Neuron (in vitro differentiated cells): Measurements from ENCODE around the gene TMEM271.

Source experiments
- H2AFZ ChIP-seq: one replicate; pipeline ENCODE4 v1.6.1; 2013; ENCODE audit warnings: low read depth, mild to moderate bottlenecking, inconsistent platforms, low read length, moderate library complexity
- H3K27me3 ChIP-seq: one replicate; pipeline ENCODE4 v1.6.1; 2013; ENCODE audit warnings: low read length; ENCODE audit not compliant: insufficient read depth
- H3K36me3 ChIP-seq: one replicate; pipeline ENCODE4 v1.6.1; 2013; ENCODE audit warnings: low read length; ENCODE audit not compliant: insufficient read depth
- H3K4me1 ChIP-seq: one replicate; pipeline ENCODE4 v1.6.1; 2013; ENCODE audit warnings: low read length; ENCODE audit not compliant: insufficient read depth
- H3K4me3 ChIP-seq: 2 replicates; pipeline ENCODE4 v1.5.1; 2013; ENCODE audit warnings: mild to moderate bottlenecking, low read length, moderate library complexity
- H3K9me3 ChIP-seq: one replicate; pipeline ENCODE4 v1.6.1; 2013; ENCODE audit warnings: low read length

Gene TMEM271

DNA sequence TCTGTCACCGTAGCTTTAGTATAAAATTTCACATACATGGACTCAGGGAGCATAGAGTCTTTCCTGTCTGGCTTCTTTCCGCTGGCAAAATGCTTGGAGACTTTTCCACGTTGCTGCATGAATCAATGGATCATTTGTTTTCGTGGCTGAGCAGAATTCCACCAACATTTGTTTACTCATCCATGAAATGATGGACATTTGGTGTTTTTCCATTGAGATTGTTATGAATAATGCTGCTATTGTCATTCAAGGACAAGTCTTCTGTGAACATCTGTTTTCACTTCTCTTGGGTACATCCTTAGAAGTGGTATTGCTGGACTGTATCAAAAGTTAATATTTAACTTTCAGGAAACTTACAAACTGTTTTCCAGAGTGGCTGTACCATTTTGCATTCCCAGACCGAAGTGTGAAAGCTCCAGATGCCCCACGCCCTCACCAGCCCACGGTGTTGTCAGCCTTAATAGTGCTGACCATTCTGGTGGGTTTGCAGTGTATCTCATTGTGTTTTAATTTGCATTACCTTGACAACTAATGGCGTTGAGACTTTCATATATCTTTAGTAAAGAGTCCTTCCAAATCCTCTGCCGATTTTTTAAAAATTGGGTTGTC lies 5.8 kb upstream of the TMEM271 start:
- Histone ChIP-seq H3K9me3 (no peaks in the 10 kb centered on the region), H3K36me3 (no peaks in the 10 kb centered on the region), H3K4me1 (peaks cover 19% of the 10 kb centered on the region), H3K4me3 (no peak overlapping the region), H3K27me3 (peaks cover 17% of the 10 kb centered on the region), H2AFZ (no peak overlapping the region)

DNA sequence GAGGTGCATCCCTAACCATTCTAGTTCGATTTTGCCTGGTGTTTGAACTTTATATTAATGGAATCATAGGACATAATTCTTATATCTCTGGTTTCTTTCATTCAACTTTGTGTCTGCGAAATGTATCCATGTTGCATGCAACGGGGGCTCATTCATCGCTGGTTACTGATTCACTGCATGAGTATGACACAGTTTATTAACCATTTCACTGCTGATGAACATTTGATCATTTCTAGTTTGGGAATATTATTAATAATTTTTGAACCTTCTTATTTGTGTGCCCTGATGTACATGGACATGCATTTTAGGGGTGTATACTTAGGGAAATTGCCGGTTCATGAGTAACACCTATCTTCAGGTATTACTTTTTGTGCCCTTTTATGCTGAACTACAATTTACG lies 5.1 kb upstream of the TMEM271 start:
- Histone ChIP-seq H3K36me3 (no peaks in the 10 kb centered on the region), H3K9me3 (no peaks in the 10 kb centered on the region), H3K4me1 (peaks cover 19% of the 10 kb centered on the region), H3K4me3 (no peak overlapping the region), H3K27me3 (peaks cover 17% of the 10 kb centered on the region), H2AFZ (no peak overlapping the region)

DNA sequence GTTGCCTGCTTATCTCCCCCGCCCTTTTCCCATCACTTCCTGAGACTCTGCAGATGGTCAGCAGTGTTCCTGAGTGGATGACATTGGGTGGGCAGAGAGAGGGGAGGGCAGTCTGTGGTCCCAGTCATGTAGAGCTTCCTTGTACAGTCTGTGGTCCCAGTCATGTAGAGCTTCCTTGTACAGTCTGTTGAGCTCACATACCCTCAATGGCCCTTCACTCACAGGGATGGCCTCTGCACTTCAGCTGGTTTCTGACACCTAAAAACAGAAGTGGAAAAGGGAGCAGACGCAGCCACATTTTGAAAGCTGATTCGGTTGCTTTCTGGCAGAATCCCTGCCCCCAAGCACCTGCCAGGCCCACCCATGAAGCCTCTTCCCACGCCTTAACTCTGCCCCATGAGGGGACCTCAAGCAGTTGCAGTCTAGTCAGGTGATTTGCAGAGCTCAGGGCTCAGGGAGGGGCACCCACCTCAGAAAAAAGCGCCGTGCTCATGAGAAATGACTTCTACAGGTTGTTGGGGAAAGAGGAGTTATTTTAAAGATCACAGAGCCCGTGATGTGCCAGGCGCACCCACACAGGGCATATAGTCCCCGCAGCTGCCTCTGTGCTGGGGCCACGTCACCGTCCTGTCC lies 3.6 kb upstream of the TMEM271 start:
- H3K27me3 ChIP-seq: peaks cover 19% of the 10 kb centered on the region
- no peaks in the 10 kb centered on the region for H3K36me3 ChIP-seq
- no peaks in the 10 kb centered on the region for H3K9me3 ChIP-seq
- no peak overlapping the region for H3K4me3 ChIP-seq
- peaks cover 19% of the 10 kb centered on the region for H3K4me1 ChIP-seq
- no peak overlapping the region for H2AFZ ChIP-seq

DNA sequence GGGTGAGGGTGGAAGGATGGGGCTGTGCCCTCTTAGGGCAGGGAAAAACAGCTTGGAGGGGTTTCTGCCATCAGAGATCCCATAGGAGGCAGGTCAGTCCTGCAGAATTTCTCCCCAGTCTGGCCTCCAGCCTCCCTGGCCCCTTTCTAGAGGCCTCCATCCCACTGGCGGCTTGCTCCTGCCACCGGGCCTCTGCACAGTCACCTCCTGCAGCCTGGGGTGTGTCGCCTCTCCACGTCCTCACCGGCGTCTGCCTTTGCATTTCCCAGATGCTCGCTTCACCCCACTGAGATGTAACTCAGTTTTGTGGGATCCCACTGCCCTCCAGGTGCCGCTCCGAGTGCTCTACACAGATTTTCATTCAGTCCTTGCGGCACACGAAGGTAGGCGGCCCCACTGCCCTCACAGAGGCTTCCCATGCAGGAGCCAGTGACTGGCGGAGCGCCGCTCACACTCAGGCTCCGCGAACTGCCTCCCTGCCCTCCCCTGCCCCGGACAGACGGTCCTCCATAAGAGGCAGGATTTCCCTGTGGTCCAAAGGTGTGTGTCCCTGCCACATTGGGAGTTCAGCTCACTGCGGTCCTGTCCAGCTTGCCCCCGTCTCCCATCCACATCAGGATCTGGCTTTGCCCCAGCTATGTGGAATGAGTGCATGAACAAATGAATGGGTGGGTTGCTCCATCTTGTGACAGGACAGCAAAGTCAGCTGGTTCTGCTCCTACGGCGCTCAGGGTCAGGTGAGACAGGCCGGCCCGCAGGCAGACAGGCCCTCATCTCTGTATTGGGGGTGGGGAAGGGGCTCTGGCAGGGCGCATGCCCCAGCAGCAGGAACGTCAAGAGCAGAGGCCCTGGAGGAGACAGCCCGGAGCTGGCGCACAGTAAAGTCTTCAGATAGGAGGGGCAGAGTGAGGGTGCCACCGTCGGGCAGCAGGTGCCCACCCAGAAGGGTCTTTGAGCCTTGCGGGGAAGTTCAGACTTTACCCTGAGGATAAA lies 2.7 kb upstream of the TMEM271 start:
- Histone ChIP-seq H2AFZ (no peak overlapping the region), H3K9me3 (no peaks in the 10 kb centered on the region), H3K27me3 (peaks cover 24% of the 10 kb centered on the region), H3K4me3 (peak overlapping the region; percentile 46), H3K4me1 (peaks cover 19% of the 10 kb centered on the region), H3K36me3 (no peaks in the 10 kb centered on the region)

DNA sequence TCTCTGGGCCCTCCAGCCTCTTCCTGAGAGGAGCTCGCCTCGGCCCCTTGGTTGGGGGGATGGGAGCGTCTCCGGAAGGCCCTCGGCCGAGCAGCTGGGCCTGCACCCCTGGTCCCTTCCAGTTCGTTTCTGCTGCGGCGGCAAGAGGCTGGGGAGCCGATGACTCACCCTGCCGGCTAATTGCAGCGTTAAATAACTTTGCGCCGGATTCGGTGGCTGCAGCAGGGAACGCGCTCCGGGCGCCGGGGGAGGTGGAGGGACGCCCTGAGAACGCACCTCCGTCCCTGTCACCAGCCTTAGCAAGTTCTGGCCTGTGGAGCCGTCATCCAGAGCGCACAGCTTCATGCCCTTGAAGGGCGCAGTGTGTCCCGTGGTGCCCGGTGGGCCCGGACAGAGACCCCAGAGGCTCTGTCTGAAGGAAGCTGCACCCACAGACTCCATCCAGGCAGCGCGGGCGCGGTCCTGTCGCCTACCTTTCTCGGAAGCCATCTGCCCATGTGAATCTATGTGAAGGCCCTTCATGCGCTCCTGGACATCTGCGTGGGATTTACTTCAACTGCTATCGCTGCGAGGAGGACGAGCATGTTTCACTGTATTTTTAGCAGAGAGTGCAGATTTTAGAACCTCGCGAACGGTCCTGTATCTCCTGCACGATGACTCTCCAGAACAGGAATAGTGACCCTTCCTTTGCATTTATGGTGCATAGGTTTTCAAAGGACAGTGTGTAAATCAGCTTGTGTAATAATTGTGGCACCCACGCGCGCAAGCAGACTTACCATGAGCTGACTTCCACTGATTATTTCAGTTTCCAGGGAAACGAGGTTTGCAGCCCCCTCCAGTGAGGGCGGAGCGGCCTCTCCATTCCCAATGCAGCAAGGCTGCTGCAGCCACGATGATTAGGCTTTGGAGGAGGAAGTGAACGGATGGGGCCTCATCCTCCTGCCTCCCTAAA lies 1.7 kb upstream of the TMEM271 start:
- Histone ChIP-seq H3K27me3 (peaks cover 34% of the 10 kb centered on the region), H3K36me3 (no peaks in the 10 kb centered on the region), H3K9me3 (no peaks in the 10 kb centered on the region), H2AFZ (peak overlapping the region; percentile 61), H3K4me1 (peaks cover 19% of the 10 kb centered on the region), H3K4me3 (peak overlapping the region; percentile 46)

DNA sequence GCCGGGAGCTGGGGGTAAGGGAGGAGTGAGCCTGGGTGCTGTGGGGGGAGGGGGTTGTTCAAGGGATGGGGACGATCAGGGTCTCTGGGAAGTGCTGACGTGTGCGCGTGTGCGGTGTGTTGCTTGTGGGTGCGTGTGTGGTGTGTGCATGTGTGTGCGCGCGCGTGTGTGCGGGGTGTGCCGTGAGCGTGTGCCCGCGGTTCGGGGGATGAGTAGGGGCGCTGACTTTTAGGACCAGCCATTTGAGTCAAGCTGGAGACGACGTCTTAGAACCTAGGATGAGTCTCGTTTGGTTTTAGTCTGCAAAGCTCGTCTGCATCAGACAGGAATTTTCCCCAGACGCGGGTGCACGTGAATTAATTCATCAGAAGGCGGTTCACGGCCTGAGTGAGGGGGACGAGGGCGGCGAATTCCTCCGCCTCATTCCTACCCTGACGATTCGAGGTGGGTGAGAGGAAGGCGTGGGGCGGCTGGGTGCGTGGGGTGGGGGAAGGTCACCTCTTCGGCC lies 950 bp upstream of the TMEM271 start:
- H3K4me3 ChIP-seq: peak overlapping the region; percentile 46
- H3K27me3 ChIP-seq: peaks cover 37% of the 10 kb centered on the region
- peak overlapping the region; percentile 61 for H2AFZ ChIP-seq

DNA sequence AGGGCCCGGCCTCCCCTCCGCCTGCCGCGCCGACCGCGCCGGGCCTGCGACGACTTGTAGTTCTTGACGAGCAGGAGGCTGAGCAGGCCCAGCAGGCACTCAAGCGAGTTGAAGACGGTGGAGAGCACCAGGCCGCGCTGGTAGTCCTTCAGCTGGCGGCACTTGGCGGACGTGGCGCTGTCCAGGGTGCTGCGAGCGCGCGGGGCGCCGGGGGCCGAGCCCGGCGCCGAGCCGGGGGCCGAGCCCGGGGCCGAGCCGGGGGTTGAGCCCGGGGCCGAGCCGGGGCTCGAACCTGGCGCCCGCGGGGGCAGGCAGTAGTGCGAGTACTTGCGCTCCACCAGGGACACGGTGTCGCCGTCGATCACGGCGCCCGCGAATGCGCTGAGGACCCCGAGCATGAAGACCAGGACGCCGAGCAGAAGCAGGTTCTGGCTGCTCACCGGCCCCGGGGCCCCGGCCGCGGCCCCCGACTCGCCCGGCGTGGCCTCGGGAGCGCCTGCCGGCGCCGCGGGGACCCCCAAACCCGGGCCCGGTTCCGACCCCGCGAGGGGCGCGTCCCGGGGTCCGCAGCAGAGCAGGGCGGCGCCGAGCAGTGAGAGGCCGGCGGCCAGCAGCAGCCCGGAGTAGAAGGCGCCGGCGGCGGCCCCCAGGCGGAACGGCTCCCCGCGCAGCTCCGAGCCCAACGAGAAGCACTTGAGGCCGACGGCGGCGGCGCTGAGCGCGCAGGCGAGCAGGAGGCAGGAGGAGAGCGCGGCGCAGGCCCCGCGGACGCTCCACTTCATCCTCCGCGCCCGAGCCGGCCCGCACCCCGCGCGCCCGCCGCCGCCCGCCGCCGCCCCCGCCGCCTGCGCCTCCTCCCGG lies 584 bp downstream of the TMEM271 start:
- Histone ChIP-seq H3K36me3 (no peaks in the 10 kb centered on the region), H3K4me1 (peaks cover 19% of the 10 kb centered on the region), H3K9me3 (peaks cover 6% of the 10 kb centered on the region), H2AFZ (no peak overlapping the region), H3K4me3 (peak overlapping the region; percentile 49), H3K27me3 (peaks cover 40% of the 10 kb centered on the region)

More for the DNA sequence above, 950 bp upstream of the TMEM271 start:
- Histone ChIP-seq H3K4me1 (peaks cover 19% of the 10 kb centered on the region), H3K9me3 (peaks cover 3% of the 10 kb centered on the region), H3K36me3 (no peaks in the 10 kb centered on the region)

DNA sequence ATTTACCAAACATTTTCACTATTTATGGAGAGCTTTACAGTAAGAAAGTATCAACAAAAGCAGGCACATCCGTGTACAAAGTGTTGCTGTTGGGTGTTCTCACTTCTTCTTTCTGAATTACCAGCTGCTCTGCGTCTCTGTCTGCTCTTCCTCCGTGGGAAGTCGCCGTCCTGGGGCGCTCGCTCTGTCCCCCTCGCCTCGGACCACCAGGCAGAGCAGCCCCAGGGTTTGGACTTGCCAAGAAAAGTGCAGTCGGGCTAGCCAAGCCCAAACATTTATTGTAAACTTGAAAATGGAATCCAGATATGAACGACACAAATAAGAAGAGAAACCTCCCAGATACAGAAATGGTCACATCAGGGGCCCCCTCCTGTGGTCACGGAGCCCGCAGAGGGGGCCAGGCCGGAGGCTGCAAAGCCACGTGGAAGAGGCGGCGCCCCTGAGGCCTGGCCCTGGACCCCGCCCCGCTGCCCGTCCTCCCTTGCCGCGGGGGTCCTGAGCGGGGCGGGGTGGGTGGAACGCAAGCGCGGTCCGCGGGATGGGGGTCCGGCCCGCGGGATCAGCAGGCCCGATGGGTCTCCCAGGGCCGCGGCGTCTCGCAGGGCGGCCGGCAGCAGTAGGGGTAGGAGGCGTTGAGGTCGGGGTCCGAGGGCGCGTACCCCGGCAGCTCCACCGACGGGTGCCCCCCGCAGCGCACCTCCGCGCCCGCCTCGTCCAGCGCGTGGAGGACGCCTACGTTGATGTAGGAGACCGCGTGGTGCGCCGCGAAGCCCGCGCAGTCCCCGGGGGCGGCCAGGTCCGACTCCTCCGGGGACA lies 1.5 kb downstream of the TMEM271 start:
- no peaks in the 10 kb centered on the region for H3K36me3 ChIP-seq
- no peak overlapping the region for H2AFZ ChIP-seq
- peaks cover 35% of the 10 kb centered on the region for H3K27me3 ChIP-seq
- H3K4me3 ChIP-seq: peak overlapping the region; percentile 13
- peaks cover 19% of the 10 kb centered on the region for H3K4me1 ChIP-seq
- peaks cover 6% of the 10 kb centered on the region for H3K9me3 ChIP-seq

DNA sequence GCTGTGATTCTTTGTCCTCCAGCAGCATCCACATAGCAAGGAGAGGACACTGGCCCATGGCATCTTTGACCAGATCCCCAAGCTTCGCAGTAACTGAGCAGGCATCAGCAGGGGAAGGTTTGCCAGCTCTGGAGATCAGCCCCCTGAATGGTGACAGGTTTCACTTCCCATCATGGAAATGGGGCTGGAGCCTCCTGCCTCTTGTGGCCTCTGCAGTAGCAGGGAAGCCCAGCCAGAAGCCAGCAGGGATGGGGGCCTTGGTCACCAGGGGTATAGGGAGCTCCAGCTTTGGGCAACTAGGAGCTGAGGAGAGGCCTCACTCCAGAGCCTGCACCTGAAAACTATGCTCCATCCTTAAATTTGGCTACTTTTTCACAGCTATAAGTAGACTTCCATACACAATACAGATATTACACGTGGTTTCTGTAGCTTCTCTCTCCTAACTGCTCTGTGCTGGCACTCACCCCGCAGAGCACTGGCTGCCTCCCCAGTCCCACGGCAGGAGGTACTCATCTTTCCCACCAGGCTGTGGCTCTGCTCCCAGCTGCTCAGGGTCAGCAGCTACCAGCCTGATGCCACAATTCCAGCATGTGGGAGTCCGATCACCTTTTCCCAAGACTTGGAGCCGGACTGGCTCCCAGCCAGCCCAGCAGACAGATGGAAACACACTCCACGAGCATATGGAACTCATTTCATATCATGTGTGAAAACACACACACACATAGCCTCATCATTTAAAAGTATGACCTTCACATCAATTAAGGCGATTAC lies 2.8 kb downstream of the TMEM271 start:
- Histone ChIP-seq H3K4me3 (no peak overlapping the region), H3K9me3 (peaks cover 6% of the 10 kb centered on the region), H2AFZ (no peak overlapping the region), H3K36me3 (no peaks in the 10 kb centered on the region), H3K27me3 (peaks cover 30% of the 10 kb centered on the region), H3K4me1 (peaks cover 14% of the 10 kb centered on the region)

DNA sequence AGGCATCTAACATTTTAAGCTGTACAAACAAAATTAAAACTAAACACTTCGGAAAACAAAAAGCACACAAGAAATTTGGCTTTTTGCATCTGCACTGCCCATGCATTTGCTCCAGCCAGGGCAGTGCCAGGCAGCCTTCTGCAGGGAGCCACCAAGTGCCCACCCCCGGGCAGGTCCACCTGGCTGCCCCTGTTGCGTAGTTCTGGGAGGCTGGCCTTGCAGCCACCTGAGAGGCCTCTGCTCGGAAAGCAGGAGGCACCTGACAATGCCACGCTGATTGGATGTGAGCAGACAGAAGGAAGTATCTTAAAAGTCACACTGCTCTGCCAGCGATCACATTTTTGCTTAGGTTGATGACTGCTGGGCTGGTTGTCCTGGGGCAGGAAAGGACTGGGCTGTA lies 3.5 kb downstream of the TMEM271 start:
- H3K9me3 ChIP-seq: peaks cover 6% of the 10 kb centered on the region
- H3K4me3 ChIP-seq: no peak overlapping the region
- no peaks in the 10 kb centered on the region for H3K36me3 ChIP-seq
- peaks cover 33% of the 10 kb centered on the region for H3K27me3 ChIP-seq
- peaks cover 6% of the 10 kb centered on the region for H3K4me1 ChIP-seq
- no peak overlapping the region for H2AFZ ChIP-seq
